Measurements from ENCODE around the gene AJM1. TPM values are rescaled to one million over a fixed set of nuclear protein-coding genes. Genes with fewer than 3 reads are reported as not detected.
"Not testable (repeated sequence)": the region's sequence is repeated elsewhere in the genome, so short reads cannot be mapped to it uniquely, and the experiment has no call there.

Gene AJM1
- total RNA-seq (2021) (5.3 and 5.9 TPM in 2 replicates), Bru-seq, nascent RNA (percentile 33 among the genes with signal in this experiment), BruChase-seq, experiment 1, labeled RNA remaining after a 2-hour chase (percentile 40 among the genes with signal in this experiment), BruChase-seq, experiment 2, labeled RNA remaining after a 6-hour chase (percentile 68 among the genes with signal in this experiment)
- long read RNA-seq, full-length matches to known transcripts, result 11 of 11 reads
- long read RNA-seq, partial matches to known transcripts, result 0 of 11 reads
- long read RNA-seq, other reads (novel, unspliced or antisense), result 0 of 11 reads

DNA sequence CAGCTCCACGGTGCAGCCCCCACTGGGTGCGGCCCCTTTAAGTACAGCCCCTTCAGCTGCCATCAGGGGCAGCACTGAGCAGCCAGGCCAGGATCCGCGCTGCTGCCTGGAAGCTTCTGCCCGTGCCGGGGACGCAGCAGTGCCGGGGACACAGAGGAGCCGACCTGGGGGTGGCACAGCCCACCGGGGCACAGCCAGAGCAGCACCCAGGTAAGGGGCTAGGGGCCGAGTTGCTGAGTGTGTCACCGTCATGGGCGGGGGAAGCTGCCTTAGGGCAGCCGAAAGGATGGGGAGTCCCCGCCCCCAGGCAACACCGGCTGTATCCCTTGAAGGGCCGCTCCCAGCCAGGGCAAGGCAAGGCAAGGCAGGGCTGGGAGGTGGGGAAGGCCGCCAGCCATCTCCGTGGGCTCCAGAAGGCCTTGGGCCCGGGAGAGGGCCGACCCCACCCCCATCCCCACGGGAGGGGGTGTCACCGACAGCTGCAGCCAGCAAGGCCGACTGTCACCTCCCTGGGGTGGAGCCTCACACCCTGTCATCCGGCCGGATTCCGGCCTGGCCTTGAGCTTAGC is at the start of gene AJM1:
AJM1 (plus strand) TSS at position 99 of the 569 bp plus-strand sequence. CDS start 1,937 bp downstream, outside the sequence.
- H3K9me2 ChIP-seq (ENCODE audit: insufficient read depth); H2AFZ ChIP-seq; H3K27ac ChIP-seq; H3K79me2 ChIP-seq (ENCODE audit: low read depth); H3K9me3 ChIP-seq (ENCODE audit: insufficient read depth, low read depth); H3K27me3 ChIP-seq (ENCODE audit: insufficient read depth, low read depth); BruUV-seq (replicated peaks); H3K4me1 ChIP-seq (replicated peaks; ENCODE audit: insufficient read depth); H3K4me3 ChIP-seq; H3K36me3 ChIP-seq (ENCODE audit: low read depth); intact Hi-C loops (cut with micrococcal nuclease; ENCODE audit: unreplicated experiment): not testable (repeated sequence)
- TF ChIP-seq, protein P1, sequence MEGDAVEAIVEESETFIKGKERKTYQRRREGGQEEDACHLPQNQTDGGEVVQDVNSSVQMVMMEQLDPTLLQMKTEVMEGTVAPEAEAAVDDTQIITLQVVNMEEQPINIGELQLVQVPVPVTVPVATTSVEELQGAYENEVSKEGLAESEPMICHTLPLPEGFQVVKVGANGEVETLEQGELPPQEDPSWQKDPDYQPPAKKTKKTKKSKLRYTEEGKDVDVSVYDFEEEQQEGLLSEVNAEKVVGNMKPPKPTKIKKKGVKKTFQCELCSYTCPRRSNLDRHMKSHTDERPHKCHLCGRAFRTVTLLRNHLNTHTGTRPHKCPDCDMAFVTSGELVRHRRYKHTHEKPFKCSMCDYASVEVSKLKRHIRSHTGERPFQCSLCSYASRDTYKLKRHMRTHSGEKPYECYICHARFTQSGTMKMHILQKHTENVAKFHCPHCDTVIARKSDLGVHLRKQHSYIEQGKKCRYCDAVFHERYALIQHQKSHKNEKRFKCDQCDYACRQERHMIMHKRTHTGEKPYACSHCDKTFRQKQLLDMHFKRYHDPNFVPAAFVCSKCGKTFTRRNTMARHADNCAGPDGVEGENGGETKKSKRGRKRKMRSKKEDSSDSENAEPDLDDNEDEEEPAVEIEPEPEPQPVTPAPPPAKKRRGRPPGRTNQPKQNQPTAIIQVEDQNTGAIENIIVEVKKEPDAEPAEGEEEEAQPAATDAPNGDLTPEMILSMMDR (conservative IDR thresholded peaks at IDR 0.05), result peak; percentile 75
- ChIA-PET POLR2A (ENCODE audit: unreplicated experiment) (interaction anchor here (0.6 to 0.8 kb wide), 2 partner anchors 153 to 200 kb away, joined by 4 to 7 read pairs; partner anchors contain the start of gene CLIC3), CTCF (interaction anchor here (0.6 to 1.5 kb wide), 5 partner anchors 35 to 177 kb away, joined by 3 to 12 read pairs (median 3); partner anchors contain the start of genes RABL6 and TMEM141)
- Histone ChIP-seq H3F3A (ENCODE audit: insufficient read depth, low read depth) (peaks cover 19% of the 10 kb centered on the region), H4K20me1 (ENCODE audit: insufficient read depth) (0 out of 2 replicates have a peak, but pooled peaks cover 16% of the 10 kb centered on the region), H3K4me2 (peak within 1 kb of the TSS; percentile 47; the same call in 1 of the 2 replicates)
- peak in 1 of 2 experiments; percentile 70 for DNase-seq

DNA sequence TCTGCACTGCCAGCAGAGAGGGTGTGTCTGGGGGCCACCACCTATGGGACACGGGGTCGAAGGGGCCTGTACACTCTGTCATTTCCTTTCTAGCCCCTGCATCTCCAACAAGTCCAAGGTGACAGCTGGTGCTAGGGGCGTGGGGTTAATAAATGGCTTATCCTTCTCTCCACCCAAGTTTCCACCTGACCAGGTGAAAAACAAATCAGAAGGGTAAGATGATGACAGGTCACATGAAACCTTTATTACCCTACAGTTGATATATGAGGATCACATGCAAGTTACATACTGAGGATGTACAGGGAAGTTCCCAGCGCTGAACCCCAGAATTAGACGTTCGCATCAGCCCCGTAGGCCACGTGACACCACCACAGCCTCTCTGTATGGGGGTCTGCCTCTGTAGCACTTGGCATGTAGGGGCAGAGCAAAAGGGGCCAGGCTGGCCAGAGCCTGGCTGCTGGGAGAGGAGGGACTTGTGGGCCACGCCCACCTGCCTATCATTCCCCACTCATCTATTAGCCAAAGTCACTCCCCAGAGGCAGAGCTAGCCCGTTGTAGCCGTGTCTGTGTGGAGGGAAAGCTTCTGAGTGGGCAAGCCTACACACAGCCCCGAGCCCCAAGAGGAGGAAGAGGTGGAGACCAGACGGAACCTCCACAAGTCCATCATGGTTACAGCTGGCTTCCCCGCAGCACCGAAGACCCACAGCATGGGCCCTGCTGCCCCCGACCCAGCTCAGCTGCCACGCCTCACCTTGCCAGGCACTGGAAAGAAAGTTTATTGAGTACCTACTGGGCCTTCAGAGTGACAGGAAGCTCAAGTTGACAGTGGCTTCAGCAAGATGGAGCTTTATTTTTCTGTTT is 49.0 kb upstream of the AJM1 start:
- Histone ChIP-seq H3K27ac (no peak overlapping the region), H4K20me1 (ENCODE audit: insufficient read depth) (peaks cover 14% of the 10 kb centered on the region), H3K79me2 (ENCODE audit: low read depth) (peaks cover 8% of the 10 kb centered on the region), H3K27me3 (ENCODE audit: insufficient read depth, low read depth) (no peaks in the 10 kb centered on the region), H3K4me1 (replicated peaks; ENCODE audit: insufficient read depth) (peaks cover 15% of the 10 kb centered on the region; the same call in 1 of the 2 replicates), H3K36me3 (ENCODE audit: low read depth) (no peaks in the 10 kb centered on the region), H2AFZ (no peak overlapping the region), H3K9me2 (ENCODE audit: insufficient read depth) (no peaks in the 10 kb centered on the region), H3K9me3 (ENCODE audit: insufficient read depth, low read depth) (no peaks in the 10 kb centered on the region), H3K4me2 (no peak overlapping the region), H3K4me3 (no peak overlapping the region), H3F3A (ENCODE audit: insufficient read depth, low read depth) (peaks cover 19% of the 10 kb centered on the region)
- intact Hi-C loops (cut with micrococcal nuclease; ENCODE audit: unreplicated experiment), result loop anchor here (5.0 to 10.0 kb wide), 2 partner anchors 309 to 449 kb away; partner anchors contain the start of genes SEC16A and TUBB4B
- ChIA-PET CTCF (interaction anchor here (0.5 to 1.1 kb wide), 4 partner anchors 17 to 135 kb away, joined by 3 to 5 read pairs (median 4); no protein-coding TSS in a partner anchor), POLR2A (ENCODE audit: unreplicated experiment) (interaction anchor here (0.5 kb wide), 1 partner anchor 423 kb away, joined by 5 read pairs; no protein-coding TSS in a partner anchor)
- no peak for DNase-seq
- TF ChIP-seq, protein P1 (conservative IDR thresholded peaks at IDR 0.05), result no peak
- no peak for TF ChIP-seq EZH2 (IDR thresholded peaks at IDR 0.05; ENCODE audit: low read depth)
- no TSS peak for BruUV-seq (replicated peaks)

Data from PC-9 (cell line).